Neural crest cell (in vitro differentiated cells): ENCODE measurements around the gene SLC35B2. TPM values are rescaled to one million over a fixed set of nuclear protein-coding genes. Genes with fewer than 3 reads are reported as not detected.

Experiments
- DNase-seq: peaks from one replicate; pipeline ENCODE4 v3.0.0; 2021; ENCODE audit warnings: low read depth, mixed read lengths, low spot score
- H3K27ac Mint-ChIP-seq: one replicate; pipeline ENCODE4 v1.8.0; 2021; ENCODE audit warnings: mild to moderate bottlenecking, mixed read lengths; ENCODE audit not compliant: unreplicated experiment
- H3K27me3 Mint-ChIP-seq: 2 replicates; pipeline ENCODE4 v1.8.0; 2021; ENCODE audit warnings: low read depth, mild to moderate bottlenecking, mixed read lengths
- H3K36me3 Mint-ChIP-seq: 2 replicates; pipeline ENCODE4 v1.8.0; 2021; ENCODE audit warnings: low read depth, mild to moderate bottlenecking, mixed read lengths
- H3K4me1 Mint-ChIP-seq: 2 replicates; pipeline ENCODE4 v1.8.0; 2021; ENCODE audit warnings: mixed read lengths
- H3K4me3 Mint-ChIP-seq: one replicate; pipeline ENCODE4 v1.8.0; 2021; ENCODE audit warnings: mild to moderate bottlenecking, mixed read lengths
- H3K9me3 Mint-ChIP-seq: 2 replicates; pipeline ENCODE4 v1.8.0; 2021; ENCODE audit warnings: mixed read lengths
- total RNA-seq: library from RNA; stranded (reverse); gene quantifications from 2 replicates; pipeline ENCODE4 v1.2.1, GENCODE V29; 2021
- TF ChIP-seq, protein P1 (sequence below): fragments of 200-600 bp; sonication (generic); conservative IDR thresholded peaks from 2 replicates; pipeline ENCODE4 v1.5.0; 2021; ENCODE audit warnings: antibody characterized with exemption, mild to moderate bottlenecking

SLC35B2 gene
- total RNA-seq, 1 donor from 2014 or later: 77.7 TPM

DNA sequence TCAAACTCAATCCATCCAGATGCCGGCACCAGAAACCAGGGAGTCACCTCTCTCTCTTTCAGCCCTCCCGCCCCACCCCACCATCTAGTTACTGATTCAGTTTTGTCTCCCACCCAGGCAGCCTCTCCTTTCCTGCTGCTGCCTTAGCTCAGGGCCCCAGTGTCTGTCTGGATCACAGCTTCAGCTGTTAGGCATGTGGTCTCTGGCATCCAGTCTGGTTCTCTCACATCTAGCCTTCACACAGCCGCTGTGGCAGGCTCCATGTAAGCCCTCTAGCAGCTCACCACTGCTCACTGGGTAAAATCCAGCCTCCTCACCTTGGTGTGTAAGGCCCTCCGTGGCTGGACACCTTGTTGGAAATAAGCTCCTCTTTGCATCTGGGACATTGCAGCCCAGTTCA is 34.5 kb upstream of the SLC35B2 start:
- peaks cover 90% of the 10 kb centered on the region for H3K27me3 Mint-ChIP-seq
- H3K4me3 Mint-ChIP-seq: no peak overlapping the region
- H3K27ac Mint-ChIP-seq: no peak overlapping the region

GRCh38 chr6:44289726-44290260 is 32.5 kb upstream of the SLC35B2 start:
- peaks cover 86% of the 10 kb centered on the region for H3K27me3 Mint-ChIP-seq
- no peaks in the 10 kb centered on the region for H3K9me3 Mint-ChIP-seq
- no peaks in the 10 kb centered on the region for H3K36me3 Mint-ChIP-seq
- H3K27ac Mint-ChIP-seq: no peak overlapping the region
- no peaks in the 10 kb centered on the region for H3K4me1 Mint-ChIP-seq
- no peak overlapping the region for H3K4me3 Mint-ChIP-seq
- TF ChIP-seq, protein P1, sequence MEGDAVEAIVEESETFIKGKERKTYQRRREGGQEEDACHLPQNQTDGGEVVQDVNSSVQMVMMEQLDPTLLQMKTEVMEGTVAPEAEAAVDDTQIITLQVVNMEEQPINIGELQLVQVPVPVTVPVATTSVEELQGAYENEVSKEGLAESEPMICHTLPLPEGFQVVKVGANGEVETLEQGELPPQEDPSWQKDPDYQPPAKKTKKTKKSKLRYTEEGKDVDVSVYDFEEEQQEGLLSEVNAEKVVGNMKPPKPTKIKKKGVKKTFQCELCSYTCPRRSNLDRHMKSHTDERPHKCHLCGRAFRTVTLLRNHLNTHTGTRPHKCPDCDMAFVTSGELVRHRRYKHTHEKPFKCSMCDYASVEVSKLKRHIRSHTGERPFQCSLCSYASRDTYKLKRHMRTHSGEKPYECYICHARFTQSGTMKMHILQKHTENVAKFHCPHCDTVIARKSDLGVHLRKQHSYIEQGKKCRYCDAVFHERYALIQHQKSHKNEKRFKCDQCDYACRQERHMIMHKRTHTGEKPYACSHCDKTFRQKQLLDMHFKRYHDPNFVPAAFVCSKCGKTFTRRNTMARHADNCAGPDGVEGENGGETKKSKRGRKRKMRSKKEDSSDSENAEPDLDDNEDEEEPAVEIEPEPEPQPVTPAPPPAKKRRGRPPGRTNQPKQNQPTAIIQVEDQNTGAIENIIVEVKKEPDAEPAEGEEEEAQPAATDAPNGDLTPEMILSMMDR: no peak
- no peak for DNase-seq

More for the DNA sequence above, 34.5 kb upstream of the SLC35B2 start:
- H3K36me3 Mint-ChIP-seq: peaks cover 2% of the 10 kb centered on the region
- H3K4me1 Mint-ChIP-seq: peaks cover 5% of the 10 kb centered on the region
- no peaks in the 10 kb centered on the region for H3K9me3 Mint-ChIP-seq
- no peak for DNase-seq
- TF ChIP-seq, protein P1: no peak

GRCh38 chr6:44286747-44287146 is 29.4 kb upstream of the SLC35B2 start:
- Mint-ChIP-seq H3K36me3 (no peaks in the 10 kb centered on the region), H3K27me3 (peaks cover 80% of the 10 kb centered on the region), H3K4me1 (no peaks in the 10 kb centered on the region), H3K9me3 (no peaks in the 10 kb centered on the region), H3K27ac (no peak overlapping the region), H3K4me3 (no peak overlapping the region)
- no peak for DNase-seq
- TF ChIP-seq, protein P1: no peak

DNA sequence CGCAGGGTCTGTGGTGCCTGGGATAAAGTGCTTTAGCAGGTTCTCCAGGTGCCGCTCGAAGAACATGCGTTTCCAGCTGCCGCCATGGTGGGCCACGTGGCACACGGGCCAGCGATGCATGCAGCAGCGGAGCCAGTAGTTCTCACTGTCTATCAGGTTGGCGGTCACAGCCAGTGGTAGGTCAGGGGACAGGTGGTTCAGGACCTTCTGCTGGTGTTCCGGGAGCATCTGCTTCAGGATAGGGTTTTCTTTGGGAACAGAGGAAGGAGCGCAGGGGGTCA is 28.9 kb upstream of the SLC35B2 start:
- TF ChIP-seq, protein P1: no peak
- H3K27me3 Mint-ChIP-seq: peaks cover 75% of the 10 kb centered on the region
- H3K36me3 Mint-ChIP-seq: no peaks in the 10 kb centered on the region
- H3K4me3 Mint-ChIP-seq: no peak overlapping the region
- no peaks in the 10 kb centered on the region for H3K4me1 Mint-ChIP-seq
- H3K9me3 Mint-ChIP-seq: no peaks in the 10 kb centered on the region
- H3K27ac Mint-ChIP-seq: no peak overlapping the region
- DNase-seq: no peak

DNA sequence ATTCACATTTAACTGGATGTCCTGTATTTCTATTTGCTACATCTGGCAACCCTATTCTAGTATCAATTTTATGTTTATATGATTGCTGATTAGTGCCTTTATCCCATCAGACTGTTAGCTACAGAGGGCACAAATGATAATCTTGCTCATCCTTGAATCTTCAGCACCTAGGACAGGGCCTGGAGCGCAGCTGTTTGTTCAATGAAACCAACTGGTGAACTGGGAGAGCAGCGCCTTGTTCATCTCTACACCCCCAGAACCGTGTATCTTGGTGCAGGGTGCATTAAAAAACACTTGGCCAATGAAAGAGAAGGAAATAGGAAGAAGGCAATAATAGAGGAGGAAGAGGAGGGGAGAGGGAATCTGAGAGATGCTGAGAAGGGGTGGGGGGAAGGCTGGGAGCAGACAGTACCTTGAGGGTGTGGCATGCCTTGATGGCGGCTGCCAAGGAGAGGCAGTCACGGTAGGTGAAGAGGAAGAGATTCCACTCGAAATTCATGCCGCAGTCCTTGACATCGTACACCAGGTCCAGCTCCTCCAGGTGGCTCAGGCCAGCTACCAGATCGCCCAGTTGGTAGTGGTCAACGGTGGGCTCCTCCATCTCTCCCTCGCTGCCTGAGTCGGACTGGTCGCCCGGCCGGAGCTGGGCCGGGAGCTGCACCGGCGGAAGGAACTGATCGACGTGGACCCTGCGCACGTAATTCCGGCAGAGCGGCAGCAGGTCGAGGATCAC is 28.4 kb upstream of the SLC35B2 start:
- TF ChIP-seq, protein P1: no peak
- Mint-ChIP-seq H3K9me3 (no peaks in the 10 kb centered on the region), H3K4me3 (no peak overlapping the region), H3K36me3 (no peaks in the 10 kb centered on the region), H3K4me1 (no peaks in the 10 kb centered on the region), H3K27ac (no peak overlapping the region), H3K27me3 (peaks cover 74% of the 10 kb centered on the region)
- DNase-seq: no peak
